Caco-2 (cell line): ENCODE data around the gene PPARG. TPM values are rescaled to one million over a fixed set of nuclear protein-coding genes. Genes with fewer than 3 reads are reported as not detected.

Source experiments
- Bru-seq: library from RNA; stranded (reverse); fragments of 400-500 nt; gene quantifications from one replicate; lab custom pipeline; 2021; lab: Mats Ljungman, UMichigan
- BruChase-seq, 2 experiments: library from RNA; stranded (reverse); fragments of 400-500 nt; gene quantifications; one replicate each; lab custom pipeline; 2021; lab: Mats Ljungman, UMichigan
- BruUV-seq: library from RNA; stranded (reverse); fragments of 400-500 nt; replicated peaks from 2 replicates; lab custom pipeline; 2021; lab: Mats Ljungman, UMichigan
- CTCF ChIA-PET: fragments of 300-600 bp; sonication (Branson Sonifier 250); formaldehyde crosslinking; loops from one replicate; lab custom pipeline; 2022; ENCODE audit warnings: antibody characterized with exemption; lab: Charles Lee
- POLR2A ChIA-PET: fragments of 300-600 bp; sonication (Branson Sonifier 250); formaldehyde crosslinking; loops from one replicate; lab custom pipeline; 2022; ENCODE audit warnings: antibody characterized with exemption; lab: Charles Lee
- DNase-seq, 2 experiments: peaks; one replicate each; pipeline versions ENCODE4 v3.0.0 to v3.0.0-alpha.2; 2020 to 2022
- H3K27me3 ChIP-seq: replicated peaks from 2 replicates; pipeline ENCODE4 v1.6.0; 2011; ENCODE audit warnings: low read length; ENCODE audit not compliant: control insufficient read depth, insufficient read depth
- H3K36me3 ChIP-seq: 2 replicates; pipeline ENCODE4 v1.5.1; 2011; ENCODE audit warnings: low read length; ENCODE audit not compliant: control insufficient read depth, insufficient read depth
- H3K4me1 ChIP-seq: fragments of 250-450 bp; sonication (Bioruptor Pico); 2 replicates; pipeline ENCODE4 v1.5.1; 2020; ENCODE audit warnings: mild to moderate bottlenecking
- H3K4me3 ChIP-seq: 2 replicates; pipeline ENCODE4 v1.5.1; 2011; ENCODE audit warnings: low read depth, mild to moderate bottlenecking, control low read depth, low read length
- H3K9me3 ChIP-seq: fragments of 250-450 bp; sonication (Bioruptor Pico); 2 replicates; pipeline ENCODE4 v1.5.1; 2020; ENCODE audit warnings: mild to moderate bottlenecking, moderate library complexity
- H3K27ac Mint-ChIP-seq: one replicate; pipeline ENCODE4 v1.8.0; 2022; ENCODE audit warnings: mixed read lengths; ENCODE audit not compliant: unreplicated experiment
- H3K27me3 Mint-ChIP-seq: one replicate; pipeline ENCODE4 v1.8.0; 2022; ENCODE audit warnings: mixed read lengths; ENCODE audit not compliant: insufficient read depth, unreplicated experiment
- H3K36me3 Mint-ChIP-seq: one replicate; pipeline ENCODE4 v1.8.0; 2022; ENCODE audit warnings: mild to moderate bottlenecking, mixed read lengths; ENCODE audit not compliant: insufficient read depth, unreplicated experiment
- H3K4me1 Mint-ChIP-seq: one replicate; pipeline ENCODE4 v1.8.0; 2022; ENCODE audit warnings: low read depth, mixed read lengths; ENCODE audit not compliant: unreplicated experiment
- H3K4me3 Mint-ChIP-seq: one replicate; pipeline ENCODE4 v1.8.0; 2022; ENCODE audit warnings: mild to moderate bottlenecking, moderate library complexity, mixed read lengths; ENCODE audit not compliant: unreplicated experiment
- H3K9me3 Mint-ChIP-seq: one replicate; pipeline ENCODE4 v1.8.0; 2022; ENCODE audit warnings: mixed read lengths; ENCODE audit not compliant: unreplicated experiment
- intact Hi-C: fragments of 100-400 bp; cut with micrococcal nuclease; formaldehyde crosslinking; loops from one replicate; pipeline ENCODE4 v1.10.0; 2022; ENCODE audit not compliant: unreplicated experiment
- long read RNA-seq: library from polyadenylated mRNA; stranded (forward); transcript quantifications from one replicate; pipeline ENCODE4 v2.0.0, GENCODE V29; 2022
- total RNA-seq: library from RNA; stranded (reverse); gene quantifications from 2 replicates; pipeline ENCODE4 v1.2.3, GENCODE V29; 2022
- TF ChIP-seq, protein P1 (sequence below), 2 experiments: fragments of 200-600 bp in 1 of 2; IDR thresholded peaks; 1 replicate in 1 of 2; 2 replicates in 1 of 2; pipeline versions ENCODE4 v1.5.1 to v1.8.0; 2011 to 2022; ENCODE audit warnings: antibody characterized with exemption in 1 of 2, control low read depth in 1 of 2, inconsistent platforms in 1 of 2, low read depth in 1 of 2, low read length in 1 of 2, mild to moderate bottlenecking in 1 of 2, moderate library complexity in 1 of 2; ENCODE audit not compliant: insufficient read depth in 1 of 2, severe bottlenecking in 1 of 2, unreplicated experiment in 1 of 2

The PPARG gene
- total RNA-seq (15.6 and 22.1 TPM in 2 replicates), Bru-seq, nascent RNA (percentile 73 among the genes with signal in this experiment), BruChase-seq, experiment 1, labeled RNA remaining after a 2-hour chase (percentile 68 among the genes with signal in this experiment), BruChase-seq, experiment 2, labeled RNA remaining after a 6-hour chase (percentile 59 among the genes with signal in this experiment)
- long read RNA-seq, transcript PPARG-202 (8 exons, 1,870 nt): major isoform, 11 of 30 reads
- long read RNA-seq, transcript PPARG-207 (7 exons, 1,722 nt): minor isoform, 9 of 30 reads
- long read RNA-seq, partial matches to known transcripts: 2 of 30 reads
- long read RNA-seq, other reads (novel, unspliced or antisense): 4 of 30 reads

DNA sequence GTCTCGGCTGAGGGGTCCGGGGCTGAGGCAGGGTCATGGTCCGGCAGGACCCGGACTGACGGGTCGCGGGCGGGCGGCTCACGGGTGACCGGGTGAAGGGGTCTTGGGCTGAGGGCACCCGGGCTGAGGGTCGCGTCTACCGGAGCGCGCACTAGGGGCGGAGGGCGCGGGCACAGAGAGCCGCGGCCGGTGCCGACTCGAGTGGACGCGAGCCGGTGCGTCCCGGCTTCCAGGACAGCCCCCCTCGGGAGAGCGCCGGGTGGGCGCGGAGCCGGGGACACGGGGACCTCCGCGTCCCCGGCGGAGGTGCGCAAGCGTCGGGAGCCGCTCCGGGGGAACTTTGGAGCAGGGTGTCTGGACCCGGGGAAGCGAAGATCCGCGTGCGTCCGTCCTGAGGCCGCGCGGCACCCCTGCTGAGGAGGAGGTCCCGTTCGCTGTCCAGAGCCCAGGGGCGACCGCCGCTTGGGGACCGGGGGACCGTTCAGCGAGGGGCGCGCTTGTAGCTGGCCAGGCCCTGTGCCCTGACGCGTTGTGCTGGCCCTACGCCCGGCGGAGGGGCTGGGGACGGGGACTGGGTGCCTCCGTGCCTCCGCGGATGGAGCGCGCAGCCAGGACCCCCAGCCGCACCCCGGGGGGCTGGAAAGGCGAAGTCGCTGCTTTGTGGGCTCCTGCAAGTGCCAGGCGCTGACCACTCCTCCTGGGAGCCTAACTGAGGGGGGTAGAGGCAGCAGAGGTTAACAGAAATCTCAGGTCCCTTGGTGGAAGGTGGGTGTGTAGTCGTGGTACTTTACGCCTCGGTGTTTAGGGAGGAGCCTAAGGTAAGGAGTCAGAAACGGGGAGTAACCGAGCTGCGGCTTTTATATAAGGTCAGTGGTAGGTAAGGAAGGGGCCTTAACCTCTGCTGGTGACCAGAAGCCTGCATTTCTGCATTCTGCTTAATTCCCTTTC is at the start of gene PPARG:
Gene PPARG, plus strand, starts transcription at position 889 of the 948 bp plus-strand sequence. CDS start 90,642 bp downstream, outside the sequence.
- Mint-ChIP-seq H3K27me3 (no peaks in the 10 kb centered on the region), H3K9me3 (no peaks in the 10 kb centered on the region), H3K36me3 (no peaks in the 10 kb centered on the region), H3K4me3 (peak within 1 kb of the TSS; percentile 75), H3K4me1 (no peaks in the 10 kb centered on the region), H3K27ac (no peak within 1 kb of the TSS)
- intact Hi-C loops: loop anchor here (1.0 to 10.0 kb wide), 3 partner anchors 116 to 191 kb away; no protein-coding TSS in a partner anchor
- TF ChIP-seq, protein P1, sequence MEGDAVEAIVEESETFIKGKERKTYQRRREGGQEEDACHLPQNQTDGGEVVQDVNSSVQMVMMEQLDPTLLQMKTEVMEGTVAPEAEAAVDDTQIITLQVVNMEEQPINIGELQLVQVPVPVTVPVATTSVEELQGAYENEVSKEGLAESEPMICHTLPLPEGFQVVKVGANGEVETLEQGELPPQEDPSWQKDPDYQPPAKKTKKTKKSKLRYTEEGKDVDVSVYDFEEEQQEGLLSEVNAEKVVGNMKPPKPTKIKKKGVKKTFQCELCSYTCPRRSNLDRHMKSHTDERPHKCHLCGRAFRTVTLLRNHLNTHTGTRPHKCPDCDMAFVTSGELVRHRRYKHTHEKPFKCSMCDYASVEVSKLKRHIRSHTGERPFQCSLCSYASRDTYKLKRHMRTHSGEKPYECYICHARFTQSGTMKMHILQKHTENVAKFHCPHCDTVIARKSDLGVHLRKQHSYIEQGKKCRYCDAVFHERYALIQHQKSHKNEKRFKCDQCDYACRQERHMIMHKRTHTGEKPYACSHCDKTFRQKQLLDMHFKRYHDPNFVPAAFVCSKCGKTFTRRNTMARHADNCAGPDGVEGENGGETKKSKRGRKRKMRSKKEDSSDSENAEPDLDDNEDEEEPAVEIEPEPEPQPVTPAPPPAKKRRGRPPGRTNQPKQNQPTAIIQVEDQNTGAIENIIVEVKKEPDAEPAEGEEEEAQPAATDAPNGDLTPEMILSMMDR (IDR thresholded peaks at IDR 0.05; ENCODE audit: insufficient read depth in 1 of 2, low read depth in 1 of 2, low read length in 1 of 2, severe bottlenecking in 1 of 2, unreplicated experiment in 1 of 2): no peak
- ChIA-PET CTCF (no interaction called here), POLR2A (interaction anchor here (1.0 kb wide), 1 partner anchor 195 kb away, joined by 3 read pairs; no protein-coding TSS in a partner anchor)
- peak; percentile 49 to 78 for DNase-seq
- no TSS peak for BruUV-seq
- Histone ChIP-seq H3K4me1 (peaks cover 7% of the 10 kb centered on the region), H3K27me3 (no peaks in the 10 kb centered on the region), H3K4me3 (peak within 1 kb of the TSS; percentile 92), H3K36me3 (no peaks in the 10 kb centered on the region), H3K9me3 (no peaks in the 10 kb centered on the region)

DNA sequence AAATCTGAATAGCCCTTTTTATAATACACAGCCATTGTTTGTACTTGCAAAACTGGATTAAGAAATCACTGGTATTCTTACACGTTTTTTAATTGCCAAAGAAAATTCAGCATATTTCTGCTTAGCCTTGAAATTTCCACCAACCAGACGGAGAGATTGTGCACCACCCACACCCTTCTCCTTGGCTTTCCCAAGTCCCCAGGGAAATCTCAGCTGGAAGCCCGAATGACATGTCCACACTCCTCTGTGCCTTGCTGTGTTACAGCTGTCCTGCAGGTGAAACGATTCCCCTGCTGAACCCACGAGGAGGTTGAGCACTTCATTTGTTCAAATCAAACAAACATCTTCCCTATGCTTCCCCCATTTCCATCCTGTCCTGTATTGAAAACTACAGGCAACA is 49.6 kb upstream of the PPARG start:
- Histone ChIP-seq H3K36me3 (no peaks in the 10 kb centered on the region), H3K4me3 (no peak overlapping the region), H3K27me3 (no peaks in the 10 kb centered on the region), H3K9me3 (no peaks in the 10 kb centered on the region), H3K4me1 (peaks cover 6% of the 10 kb centered on the region; the same call in 1 of the 2 replicates)
- H3K9me3 Mint-ChIP-seq: no peaks in the 10 kb centered on the region
- CTCF ChIA-PET: no interaction called here
- no TSS peak for BruUV-seq
- POLR2A ChIA-PET: no interaction called here
- H3K36me3 Mint-ChIP-seq: no peaks in the 10 kb centered on the region
- H3K27me3 Mint-ChIP-seq: no peaks in the 10 kb centered on the region
- no peaks in the 10 kb centered on the region for H3K4me1 Mint-ChIP-seq
- no peak overlapping the region for H3K27ac Mint-ChIP-seq
- no peak overlapping the region for H3K4me3 Mint-ChIP-seq
- no peak for DNase-seq
- intact Hi-C loops: no loop called here
- TF ChIP-seq, protein P1 (IDR thresholded peaks at IDR 0.05; ENCODE audit: insufficient read depth in 1 of 2, low read depth in 1 of 2, low read length in 1 of 2, severe bottlenecking in 1 of 2, unreplicated experiment in 1 of 2): no peak

- no TSS peak for BruUV-seq
- H3K27me3 Mint-ChIP-seq: no peaks in the 10 kb centered on the region
- no peaks in the 10 kb centered on the region for H3K9me3 Mint-ChIP-seq
- CTCF ChIA-PET: no interaction called here
- Histone ChIP-seq H3K9me3 (no peaks in the 10 kb centered on the region), H3K36me3 (no peaks in the 10 kb centered on the region), H3K4me1 (peaks cover 9% of the 10 kb centered on the region; the same call in 1 of the 2 replicates), H3K27me3 (no peaks in the 10 kb centered on the region), H3K4me3 (no peak overlapping the region)
- H3K36me3 Mint-ChIP-seq: no peaks in the 10 kb centered on the region
- intact Hi-C loops: no loop called here
- TF ChIP-seq, protein P1 (IDR thresholded peaks at IDR 0.05; ENCODE audit: insufficient read depth in 1 of 2, low read depth in 1 of 2, low read length in 1 of 2, severe bottlenecking in 1 of 2, unreplicated experiment in 1 of 2): no peak
- no peak overlapping the region for H3K4me3 Mint-ChIP-seq
- no peak for DNase-seq
- H3K27ac Mint-ChIP-seq: no peak overlapping the region
- no peaks in the 10 kb centered on the region for H3K4me1 Mint-ChIP-seq
- POLR2A ChIA-PET: no interaction called here
Observed at GRCh38 chr3:12242772-12243171, 46.1 kb upstream of the PPARG start.
